CD4-positive, alpha-beta T cell treated with Interleukin-2 at 100 ng/mL for 4 hours (primary cell): ENCODE data around the gene TP53I13.
A peak's percentile ranks its signal among the peaks of the same experiment; 100 is the strongest.

Experiments
- DNase-seq: peaks from one replicate; pipeline ENCODE4 v3.0.0-alpha.2; 2020; ENCODE audit warnings: low spot score

TP53I13 gene

DNA sequence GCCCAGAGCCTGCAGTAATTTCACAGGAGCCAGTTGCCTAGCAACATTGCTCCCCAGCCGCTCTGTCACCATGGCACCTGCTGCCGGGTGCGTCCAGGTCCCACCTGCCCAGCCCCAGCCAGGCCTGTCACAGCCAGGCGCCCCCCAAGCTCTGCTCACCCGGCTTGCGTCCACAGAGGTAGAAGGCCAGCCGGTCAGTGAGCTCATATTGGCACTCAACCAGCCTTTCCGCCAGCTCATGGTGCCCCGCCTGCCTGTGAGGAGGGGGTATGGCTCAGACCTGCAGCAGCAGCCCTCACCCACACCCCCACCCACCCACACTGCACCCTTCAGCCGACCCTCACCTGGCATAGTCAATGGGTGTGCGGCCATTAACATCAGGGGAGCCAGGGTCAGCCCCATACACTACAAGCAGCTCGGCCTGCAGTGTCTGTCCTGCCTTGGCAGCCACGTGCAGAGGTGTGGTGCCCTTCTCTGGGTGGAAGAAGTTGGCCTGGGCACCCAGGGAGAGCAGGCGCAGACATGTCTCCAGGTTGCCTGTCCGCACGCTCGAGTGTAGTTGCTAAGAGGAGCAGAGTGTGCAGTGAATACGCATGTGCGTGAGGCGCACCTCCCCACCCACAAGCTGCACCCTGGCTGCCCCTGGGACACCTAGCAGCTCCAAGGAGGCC is 13.2 kb downstream of the TP53I13 start:
- no peak for DNase-seq

DNA sequence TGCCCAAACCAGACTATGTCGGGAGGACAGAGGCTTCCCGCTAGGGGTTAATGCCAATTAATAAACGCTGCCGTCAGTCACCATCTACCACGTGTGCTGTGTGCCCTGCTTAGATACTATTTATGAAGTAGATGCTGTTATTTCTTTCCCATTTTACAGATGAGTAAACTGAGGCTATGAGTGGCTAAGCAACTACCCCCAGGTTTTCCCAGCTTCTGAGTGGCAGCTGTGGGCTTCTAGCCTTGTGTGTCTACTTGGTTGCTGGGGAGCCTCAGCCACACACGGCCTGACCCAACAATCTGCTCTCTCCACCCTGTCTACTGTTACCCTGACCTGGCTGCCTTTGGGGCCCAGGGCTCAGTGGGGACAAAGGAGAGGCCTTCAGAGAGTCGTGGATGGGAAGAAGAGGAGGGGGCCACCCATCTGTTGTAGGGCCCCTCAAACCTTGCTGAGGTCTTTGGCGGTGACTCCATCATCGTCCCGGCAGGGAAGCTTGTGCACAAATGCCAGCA is 13.8 kb downstream of the TP53I13 start:
- no peak for DNase-seq

DNA sequence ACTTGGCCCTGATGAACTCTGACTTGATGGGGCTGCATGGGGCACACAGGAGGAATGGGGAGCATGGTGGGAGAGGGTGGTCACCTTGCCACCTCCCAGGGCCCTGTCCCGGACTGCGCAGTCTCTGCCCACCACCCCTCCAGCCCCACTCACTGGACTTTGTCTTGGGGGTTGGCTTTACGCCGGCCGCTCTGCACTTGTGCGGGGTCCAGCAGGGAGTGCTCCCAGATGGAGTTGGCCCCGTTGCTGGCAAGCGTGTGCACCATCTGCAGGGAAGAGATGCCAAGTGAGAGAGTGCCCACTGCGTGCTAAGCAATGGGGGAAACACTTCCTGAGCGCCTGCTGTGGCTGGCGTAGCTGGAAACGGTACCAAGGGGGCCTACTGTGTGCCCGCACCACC is 14.3 kb downstream of the TP53I13 start:
- DNase-seq, result no peak

DNA sequence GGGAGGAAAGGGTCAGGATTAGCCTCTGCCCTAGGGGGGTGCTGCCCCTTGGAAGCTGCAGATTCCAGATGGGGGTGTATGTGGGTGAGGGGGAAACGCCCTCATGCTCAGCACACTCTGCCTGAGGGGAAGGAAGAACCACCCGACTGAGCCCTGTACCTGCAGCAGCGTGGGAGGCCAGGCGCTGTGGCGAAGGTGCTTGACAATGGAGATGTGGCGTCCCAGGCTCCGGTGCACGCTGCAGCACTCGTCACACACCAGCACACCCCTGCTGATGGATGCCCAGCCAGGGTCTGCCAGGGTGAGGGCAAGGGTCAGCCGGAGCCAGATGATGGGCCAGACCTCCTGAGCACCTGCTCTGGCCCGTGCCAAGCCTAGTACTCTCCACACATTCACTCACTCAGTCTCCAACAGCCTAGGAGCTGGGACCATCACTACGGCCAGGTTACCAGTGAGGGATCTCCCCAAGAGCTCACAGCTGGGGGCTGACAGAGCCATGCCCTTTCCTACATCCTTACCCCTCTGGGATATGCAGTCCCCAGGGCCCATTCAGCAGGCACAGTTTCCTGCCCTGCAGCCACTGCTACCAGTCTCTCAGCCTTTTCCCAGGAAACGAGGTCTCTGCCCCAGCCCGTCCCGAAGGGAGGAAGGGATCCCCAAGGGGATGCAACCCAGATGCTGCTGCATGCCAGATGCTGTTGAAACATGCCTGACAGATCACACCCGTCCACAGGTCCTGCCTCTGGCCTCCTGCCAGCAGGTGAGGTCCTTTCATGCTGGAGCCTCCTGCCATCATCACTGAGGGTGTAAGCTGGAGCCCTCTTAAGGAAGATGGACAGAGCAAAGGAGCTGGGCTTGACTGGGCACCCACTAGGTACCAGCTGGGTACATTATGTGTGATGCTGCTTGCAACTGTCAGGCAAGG is 15.1 kb downstream of the TP53I13 start:
- no peak for DNase-seq

DNA sequence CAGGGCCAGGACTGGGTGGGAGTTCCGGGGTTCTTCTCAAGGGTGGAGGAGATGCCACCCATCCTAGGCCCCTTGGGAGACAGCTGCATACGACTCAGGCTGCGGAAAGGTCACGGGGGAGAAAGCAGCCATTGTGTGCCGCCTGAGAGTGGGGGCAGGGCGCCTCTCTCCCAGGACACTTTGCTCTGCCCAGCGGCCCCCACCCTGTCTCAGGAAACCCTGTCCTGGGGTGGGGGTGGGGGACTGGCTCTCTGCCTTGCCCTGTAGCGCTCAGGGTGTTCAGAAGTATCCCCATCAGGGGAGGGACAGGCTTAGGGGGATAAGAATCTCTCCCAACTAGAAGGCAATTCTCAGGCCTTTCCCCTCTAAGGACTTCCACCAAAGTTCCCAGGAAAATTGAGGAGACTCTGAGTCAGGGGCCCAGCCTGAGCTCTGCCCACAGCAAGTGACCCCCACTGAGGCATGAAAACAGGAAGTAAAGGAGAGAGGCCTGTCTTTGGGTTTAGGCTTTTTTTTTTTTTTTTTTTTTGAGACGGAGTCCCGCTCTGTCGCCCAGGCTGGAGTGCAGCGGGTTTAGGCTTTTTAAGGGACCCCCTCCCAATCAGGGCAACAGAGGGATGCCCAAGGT is 16.1 kb downstream of the TP53I13 start:
- no peak for DNase-seq

DNA sequence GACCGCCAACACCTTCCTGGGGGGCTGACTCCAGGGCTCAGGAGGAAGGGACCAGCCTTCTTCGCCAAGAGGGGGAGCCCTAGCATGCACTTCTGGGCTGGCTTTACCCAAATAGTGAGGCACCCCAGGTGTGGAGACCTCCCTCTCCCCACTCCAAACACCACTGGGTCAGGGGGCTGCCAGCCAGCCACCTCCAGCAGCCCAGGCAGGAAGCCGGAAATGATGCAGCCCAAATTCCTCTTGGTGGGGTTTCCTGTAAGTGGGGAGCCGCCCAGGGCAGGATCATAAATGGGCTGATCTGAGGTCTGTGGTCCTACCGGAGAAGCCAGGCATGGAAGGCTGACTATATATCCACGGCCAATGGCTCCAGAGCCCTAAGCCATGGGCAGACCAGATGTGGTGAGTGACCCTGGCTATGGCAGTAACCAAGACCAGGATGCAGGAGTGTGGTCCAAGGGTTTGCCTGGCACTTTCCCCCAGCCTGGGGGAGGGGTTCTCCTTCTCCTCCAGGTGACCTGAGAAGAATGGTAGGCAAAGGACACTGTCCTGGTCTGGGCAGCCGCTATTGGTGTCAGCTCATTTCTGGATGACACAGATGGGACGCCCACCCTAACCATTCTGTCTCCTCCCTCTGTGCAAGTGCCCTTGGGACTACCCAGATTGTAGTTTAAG is 16.7 kb downstream of the TP53I13 start:
- peak; percentile 39 for DNase-seq

DNA sequence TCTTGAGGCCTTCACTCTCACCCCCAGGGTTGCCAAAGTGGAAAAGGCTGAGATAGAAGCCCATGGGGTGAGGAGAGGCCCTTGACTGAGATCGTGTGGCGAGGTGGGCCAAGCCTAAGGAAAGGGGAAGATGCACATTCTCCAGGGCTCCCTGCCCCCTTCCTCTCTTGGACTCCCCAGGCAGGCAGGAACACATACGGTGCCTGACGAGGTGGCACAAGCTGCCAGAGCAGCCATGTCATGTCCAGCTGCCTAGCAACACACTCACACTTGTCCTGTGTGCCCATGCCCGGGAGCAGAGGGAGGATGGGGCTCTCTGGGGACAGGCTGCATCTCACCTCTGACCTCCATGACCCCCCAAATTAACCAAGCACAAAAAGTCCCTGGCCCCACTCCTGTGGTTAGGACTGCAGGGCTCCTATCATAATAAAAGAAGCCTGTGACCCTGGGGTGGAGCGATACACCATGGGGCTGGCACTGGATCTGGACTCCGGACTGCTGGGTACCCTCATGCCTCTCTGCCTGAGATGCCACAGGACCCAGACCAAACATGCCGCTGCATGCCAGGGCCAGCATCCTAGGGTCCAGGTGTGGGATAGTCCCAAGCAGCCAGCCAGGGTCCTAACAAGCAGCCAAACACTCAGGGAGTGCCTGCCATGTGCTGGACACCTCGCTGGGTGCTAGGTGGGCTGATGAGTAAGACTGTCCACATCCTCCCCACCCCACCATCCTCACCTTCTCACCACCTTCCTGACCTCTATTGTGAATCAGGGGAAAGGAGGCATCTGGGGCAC is 18.4 kb downstream of the TP53I13 start:
- DNase-seq, result no peak

DNA sequence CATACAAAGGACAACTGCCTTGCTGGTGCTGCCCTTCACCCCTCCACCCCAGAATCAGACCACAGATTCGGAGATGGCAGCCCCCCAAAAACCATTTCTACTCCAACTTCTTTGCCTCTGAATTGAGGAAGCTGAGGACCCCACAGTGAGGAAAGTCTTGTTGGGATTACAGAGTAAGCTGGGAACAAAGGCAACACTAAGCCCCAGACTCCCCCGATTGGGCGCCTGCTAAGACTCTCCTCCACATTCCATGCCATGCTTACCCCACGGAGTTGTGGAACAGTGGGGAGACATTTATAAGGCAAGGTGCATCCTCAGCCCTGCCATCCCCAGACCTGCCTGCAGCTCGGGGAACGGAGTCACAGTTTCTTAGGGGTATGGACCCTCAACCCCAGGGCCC is 19.1 kb downstream of the TP53I13 start:
- DNase-seq, result no peak

DNA sequence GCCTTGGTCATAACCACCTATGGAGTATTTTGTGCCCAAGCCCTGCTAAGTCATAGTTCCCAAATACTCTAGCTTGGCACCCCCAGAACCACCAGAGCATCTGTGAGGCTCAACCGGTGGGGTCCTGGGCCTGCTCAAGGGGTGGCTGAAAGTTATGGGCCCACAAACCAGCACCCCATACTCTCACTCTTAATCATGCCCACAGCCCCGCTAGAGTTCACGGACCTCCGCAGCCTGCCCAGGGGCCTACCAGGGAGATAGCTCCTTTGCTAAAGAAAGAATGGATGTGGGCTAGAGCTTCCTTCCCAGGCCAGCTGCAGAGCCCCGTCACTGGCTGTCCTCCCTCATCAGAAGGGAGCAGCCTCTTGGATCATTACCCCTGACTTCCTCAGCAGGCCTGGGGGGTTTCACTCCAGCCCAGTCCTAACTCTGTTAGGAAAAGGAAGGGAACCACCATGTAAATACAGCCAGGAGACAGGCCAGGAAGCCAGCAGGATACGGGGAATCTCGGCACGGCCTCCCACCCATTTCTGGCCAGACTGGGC is 19.6 kb downstream of the TP53I13 start:
- DNase-seq, result no peak

DNA sequence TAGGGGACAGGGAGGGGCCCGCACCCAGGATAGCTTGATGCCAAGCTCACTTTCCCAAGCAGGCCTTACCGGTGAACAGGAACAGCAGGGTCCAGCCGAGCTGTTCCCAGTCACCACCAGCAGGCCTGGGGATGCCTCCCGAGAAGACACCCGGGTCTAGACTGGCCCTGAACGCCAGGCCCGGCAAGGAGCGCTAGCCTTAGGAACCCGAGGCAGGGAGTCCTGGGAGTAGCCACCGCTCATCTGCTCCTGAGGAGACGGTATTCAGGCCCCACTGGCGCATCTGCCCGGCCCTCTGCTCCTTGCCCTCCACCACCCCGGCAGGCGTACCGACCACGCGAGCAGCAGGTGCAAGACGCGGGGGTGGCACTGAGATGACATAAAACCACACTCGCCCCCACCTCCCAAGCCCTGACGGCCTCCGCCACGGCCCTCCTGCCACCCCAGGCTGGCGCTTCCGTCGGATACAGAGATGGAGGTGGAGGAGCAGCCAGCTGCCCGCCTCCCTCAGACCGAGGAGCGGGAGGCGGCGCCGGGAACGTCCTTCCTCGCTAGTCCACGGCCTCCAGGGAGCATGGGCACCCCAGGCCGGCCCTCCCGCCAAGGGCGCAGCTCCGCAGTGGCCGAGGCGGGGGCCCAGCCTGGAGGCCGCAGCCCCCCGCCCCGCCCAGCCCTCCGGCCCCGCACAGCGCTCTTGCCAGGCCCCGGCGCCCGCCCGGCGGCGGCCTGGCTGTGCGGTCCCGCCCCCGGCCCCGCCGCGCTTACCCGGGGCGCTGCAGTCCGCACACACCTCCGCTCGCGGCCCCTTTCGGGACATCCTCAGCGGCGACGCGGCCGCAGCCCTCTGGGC is 20.3 kb downstream of the TP53I13 start:
- peak; percentile 36 for DNase-seq

DNA sequence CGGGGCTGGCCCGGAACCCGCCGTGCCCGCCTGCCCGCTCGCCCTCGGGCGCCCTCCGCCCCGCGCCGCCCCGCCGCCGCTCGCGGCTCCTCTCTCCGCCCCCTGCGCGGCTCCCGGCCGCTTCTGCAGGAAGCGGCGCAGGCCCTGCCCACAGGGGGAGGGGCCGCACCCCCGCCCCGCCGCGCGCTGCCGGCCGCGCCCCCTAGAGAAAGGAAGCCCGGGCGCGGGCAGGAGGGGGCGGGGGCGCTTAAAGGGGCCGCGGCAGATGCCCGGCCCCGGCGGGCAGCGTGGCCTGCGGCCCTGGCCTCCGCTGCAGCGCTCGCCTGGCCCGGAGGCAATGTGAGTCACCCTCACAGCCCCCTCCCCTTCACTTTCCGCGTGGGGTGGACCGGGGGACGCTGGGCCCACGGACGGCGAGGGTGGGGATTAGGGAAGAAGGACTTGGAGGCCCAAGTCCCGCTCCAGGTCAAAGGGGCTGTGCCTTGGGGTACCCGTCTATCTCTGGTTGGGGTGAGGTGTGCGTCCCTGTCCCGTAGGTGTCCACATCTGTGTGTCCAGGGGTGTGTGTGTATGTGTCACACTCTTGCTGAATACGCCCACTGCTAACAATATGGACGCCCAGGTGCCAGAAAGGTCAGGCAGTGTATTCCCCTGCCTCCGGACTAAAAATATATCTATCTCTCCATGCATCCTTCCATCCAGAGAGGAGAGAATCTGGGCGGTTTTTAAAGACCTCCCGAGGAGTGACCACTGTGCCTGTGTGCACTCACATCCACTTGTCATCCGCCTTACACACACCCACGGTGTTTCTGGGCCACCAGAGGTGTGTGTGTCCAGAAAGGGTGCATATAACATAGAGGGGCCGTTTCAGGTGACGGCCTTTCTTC is 21.3 kb downstream of the TP53I13 start, which contains the start of gene GIT1:
TSS of gene GIT1 (minus strand) at position 125 of the 887 bp plus-strand sequence. CDS start 270 bp downstream, outside the sequence.
- peak; percentile 83 for DNase-seq

DNA sequence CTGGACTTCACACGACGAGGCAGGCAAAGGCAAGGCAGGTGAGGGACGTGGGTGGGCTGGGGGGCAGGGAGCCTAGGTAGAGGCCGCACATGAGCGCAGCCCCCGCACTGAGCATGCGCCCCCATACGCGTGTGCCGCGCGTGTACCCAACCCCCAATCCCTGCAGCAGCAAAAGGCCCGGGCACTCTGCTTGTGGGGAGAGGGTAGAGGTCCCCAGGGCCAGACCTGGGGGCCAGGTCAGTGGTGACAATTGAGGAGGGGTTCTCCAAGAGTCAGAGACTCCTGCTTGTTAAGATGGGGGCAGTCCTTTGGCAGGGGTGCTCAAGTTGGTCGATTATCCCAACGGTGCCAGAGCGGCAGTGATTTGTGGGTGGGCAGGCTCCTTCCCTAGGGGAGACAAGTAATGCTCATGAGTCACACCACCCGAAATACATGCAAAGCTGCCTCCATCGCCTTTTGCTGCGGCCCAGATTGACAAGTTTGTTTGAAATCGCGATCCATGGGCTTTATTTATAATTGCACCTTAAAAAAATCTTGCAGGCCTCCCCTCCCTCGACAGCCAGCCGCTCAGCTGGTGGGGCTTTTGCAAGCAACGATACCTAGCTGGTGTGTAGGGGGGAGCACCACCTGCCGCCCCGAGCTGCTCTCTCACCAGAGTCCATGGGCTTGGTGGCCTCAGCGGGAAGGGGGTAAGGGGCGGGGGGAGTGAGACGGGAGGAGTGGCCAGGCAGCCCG is 22.1 kb downstream of the TP53I13 start:
- no peak for DNase-seq

DNA sequence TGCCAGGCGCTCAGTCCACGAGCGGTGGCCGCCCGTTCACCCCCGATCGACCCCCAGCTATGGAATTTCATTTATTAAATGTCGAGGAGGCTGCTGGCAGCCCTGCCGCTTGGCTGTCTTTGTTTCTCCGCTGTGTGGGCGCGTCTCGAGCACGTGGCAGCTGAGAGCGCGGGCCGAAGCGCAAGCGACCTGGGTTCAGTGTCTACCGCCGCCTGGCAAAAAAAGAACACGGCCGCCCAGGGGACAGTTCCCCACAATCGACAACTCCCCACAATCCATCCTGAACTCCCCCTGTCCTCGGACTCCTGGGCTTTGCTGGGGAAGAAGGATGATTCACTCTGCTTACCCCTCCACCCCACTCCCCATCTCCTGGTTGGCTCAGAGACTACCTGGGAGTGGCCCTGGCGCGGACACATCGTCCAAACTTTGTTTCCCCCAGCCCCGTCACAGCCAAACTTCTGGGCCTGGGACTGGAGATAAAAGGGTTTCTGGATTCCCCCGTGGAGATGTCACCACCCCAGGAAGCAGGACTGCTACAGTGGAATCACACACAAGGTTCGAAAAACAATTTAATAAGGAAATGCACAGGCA is 22.7 kb downstream of the TP53I13 start:
- peak; percentile 12 for DNase-seq

DNA sequence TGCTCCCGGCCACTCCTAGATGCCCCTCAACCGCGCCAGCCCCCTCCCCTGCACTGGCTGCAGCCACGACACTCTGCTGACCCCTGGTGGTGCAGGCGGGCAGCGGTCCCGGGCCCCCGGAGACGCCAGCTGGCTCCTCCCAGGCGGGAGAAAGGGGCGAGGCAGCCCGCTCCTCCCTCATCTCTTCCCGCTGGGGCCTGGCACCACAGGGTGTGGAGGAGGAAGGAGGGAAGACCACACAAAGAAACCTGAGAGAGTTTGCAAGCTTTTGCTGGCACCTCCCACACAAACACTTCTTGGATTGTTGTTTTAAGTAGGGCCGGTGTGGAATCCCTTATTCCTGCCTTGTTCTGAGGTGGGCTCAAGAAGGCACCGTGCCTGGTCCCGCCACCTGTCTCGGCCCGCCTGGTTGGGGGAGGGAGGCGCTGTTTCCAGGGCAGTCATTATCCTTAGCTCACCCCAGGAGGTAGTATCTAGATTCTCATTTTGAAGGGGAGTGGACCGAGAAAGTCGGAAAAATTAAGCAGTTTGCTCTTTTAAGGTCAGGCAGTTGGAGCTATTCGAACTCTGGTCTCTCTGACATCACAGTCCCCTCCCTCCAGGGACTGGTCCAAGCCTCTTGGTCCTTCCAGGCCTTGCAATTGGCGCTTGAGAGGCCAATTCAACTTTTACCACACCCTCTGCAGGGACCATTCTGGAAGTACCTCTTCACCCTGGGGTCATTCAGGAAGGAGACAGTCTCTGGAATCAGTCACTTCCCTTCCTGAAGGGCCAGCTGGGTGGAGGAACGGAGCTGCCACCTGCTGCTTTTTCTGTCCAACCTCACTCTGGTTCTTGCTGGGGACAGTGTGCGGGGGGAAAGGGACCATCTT is 23.5 kb downstream of the TP53I13 start:
- peak; percentile 77 for DNase-seq

DNA sequence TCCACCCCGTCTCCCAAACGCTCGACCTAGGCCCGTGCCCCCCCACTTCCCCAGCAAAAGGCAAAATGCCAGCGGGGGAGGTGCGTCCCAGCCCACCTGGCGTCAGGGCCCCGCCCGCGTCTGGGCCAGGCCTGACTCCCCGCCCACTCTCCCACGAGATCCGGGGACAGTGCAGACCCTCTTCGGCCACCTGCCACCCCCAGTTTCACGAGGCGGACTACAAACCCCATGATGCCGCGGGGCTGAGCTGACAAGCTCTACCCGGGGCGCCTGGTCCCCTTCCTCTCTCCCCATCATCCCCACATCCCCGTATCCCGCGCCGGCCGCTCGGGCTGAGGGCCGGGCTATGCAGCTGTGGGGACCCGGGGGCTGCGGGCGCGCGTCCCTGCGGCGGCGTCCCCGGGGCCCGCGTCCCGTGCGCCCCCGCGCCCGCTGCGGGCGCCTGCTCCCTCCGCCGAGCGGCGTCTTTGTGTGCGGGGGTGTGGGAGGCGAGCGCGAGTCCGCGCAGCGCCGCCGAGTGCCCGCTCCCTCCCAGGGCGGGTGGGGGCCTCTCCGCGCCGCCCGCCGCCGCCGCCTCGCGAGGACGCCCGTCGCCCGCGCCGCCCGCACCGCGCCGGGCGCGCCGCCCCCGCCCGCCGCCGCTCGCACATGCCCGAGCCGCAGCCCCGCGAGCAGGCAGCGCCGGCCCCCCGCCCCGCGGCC is 24.5 kb downstream of the TP53I13 start, which contains the start of gene ANKRD13B:
TSS of gene ANKRD13B (plus strand) at position 283 of the 702 bp plus-strand sequence. CDS start 490 bp downstream, outside the sequence.
- DNase-seq, result peak; percentile 27
